Esophagus muscularis mucosa (tissue), 4 donors: Measurements from ENCODE around the gene HINFP.

Experiments used
- CTCF ChIP-seq, 3 experiments: fragments of 200-600 bp in 2 of 3; fragments of 450-650 bp in 1 of 3; sonication (generic) in 2 of 3; IDR thresholded peaks; one replicate each; pipeline ENCODE4 v1.5.1; 2017 to 2019; ENCODE audit warnings: antibody characterized with exemption in 3 of 3, mild to moderate bottlenecking in 2 of 3, moderate library complexity in 1 of 3
- EP300 ChIP-seq: sonication (generic); formaldehyde crosslinking; IDR thresholded peaks from one replicate; pipeline ENCODE4 v1.6.1; 2017; ENCODE audit warnings: antibody characterized with exemption
- POLR2A ChIP-seq: fragments of 450-650 bp; IDR thresholded peaks from one replicate; pipeline ENCODE4 v1.6.1; 2017; ENCODE audit warnings: antibody characterized with exemption, moderate library complexity, mild to moderate bottlenecking, low read depth

GRCh38 chr11:119167933-119168332, 46.6 kb downstream of the HINFP start:
- TF ChIP-seq POLR2A: no peak
- no peak for TF ChIP-seq CTCF (IDR thresholded peaks at IDR 0.05)
- no peak for TF ChIP-seq EP300
